ENCODE data around the gene SLC37A1.

The SLC37A1 gene

DNA sequence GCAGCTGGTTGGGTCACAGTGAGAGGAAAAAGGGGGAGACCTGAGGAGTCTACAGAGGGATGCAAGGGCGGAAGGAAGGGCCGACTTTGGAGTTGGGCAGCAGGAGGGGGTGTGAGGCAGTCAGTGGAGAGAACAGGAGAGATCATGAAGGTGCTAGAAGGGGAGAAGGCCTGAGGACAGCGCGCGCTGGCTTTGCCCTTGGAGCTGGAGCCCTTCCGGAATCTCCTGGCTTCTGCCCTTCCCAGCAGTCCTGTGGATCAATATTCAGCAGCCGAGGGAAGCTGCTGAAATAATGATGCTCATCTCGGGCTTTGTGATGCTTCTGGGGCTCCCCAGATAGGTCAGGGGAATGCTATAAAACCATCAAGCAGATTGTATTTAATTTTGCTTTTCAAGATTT is 26.7 kb downstream of the SLC37A1 start:
- no peak overlapping the region for H3K4me3 ChIP-seq (ENCODE audit: low read depth, low read length)
- DNase-seq (ENCODE audit: low read depth, low spot score): no peak
- TF ChIP-seq, protein P1, sequence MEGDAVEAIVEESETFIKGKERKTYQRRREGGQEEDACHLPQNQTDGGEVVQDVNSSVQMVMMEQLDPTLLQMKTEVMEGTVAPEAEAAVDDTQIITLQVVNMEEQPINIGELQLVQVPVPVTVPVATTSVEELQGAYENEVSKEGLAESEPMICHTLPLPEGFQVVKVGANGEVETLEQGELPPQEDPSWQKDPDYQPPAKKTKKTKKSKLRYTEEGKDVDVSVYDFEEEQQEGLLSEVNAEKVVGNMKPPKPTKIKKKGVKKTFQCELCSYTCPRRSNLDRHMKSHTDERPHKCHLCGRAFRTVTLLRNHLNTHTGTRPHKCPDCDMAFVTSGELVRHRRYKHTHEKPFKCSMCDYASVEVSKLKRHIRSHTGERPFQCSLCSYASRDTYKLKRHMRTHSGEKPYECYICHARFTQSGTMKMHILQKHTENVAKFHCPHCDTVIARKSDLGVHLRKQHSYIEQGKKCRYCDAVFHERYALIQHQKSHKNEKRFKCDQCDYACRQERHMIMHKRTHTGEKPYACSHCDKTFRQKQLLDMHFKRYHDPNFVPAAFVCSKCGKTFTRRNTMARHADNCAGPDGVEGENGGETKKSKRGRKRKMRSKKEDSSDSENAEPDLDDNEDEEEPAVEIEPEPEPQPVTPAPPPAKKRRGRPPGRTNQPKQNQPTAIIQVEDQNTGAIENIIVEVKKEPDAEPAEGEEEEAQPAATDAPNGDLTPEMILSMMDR (IDR thresholded peaks at IDR 0.05; ENCODE audit: low read depth, low read length): no peak
- in situ Hi-C loops (cut with HindIII; ENCODE audit: low sequenced_read_pairs): no loop called here

DNA sequence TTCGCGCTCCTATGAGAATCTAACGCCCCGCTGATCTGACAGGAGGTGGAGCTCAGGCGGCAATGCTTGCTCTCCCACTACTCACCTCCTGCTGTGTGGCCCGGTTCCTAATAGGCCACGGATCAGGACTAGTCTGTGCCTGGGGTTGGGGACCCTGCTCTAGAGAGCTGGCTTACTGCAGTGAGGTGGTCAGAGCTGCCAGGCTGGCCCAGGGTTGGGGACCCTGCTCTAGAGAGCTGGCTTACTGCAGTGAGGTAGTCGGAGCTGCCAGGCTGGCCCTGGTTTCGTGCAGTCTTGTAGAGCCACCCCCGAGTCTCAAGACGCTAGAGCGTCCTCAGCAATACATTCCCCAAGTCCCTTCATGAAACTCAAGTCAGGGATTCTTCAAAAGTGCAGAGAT is 27.5 kb downstream of the SLC37A1 start:
- TF ChIP-seq, protein P1 (IDR thresholded peaks at IDR 0.05; ENCODE audit: low read depth, low read length): no peak
- DNase-seq (ENCODE audit: low read depth, low spot score): no peak
- no peak overlapping the region for H3K4me3 ChIP-seq (ENCODE audit: low read depth, low read length)
- in situ Hi-C loops (cut with HindIII; ENCODE audit: low sequenced_read_pairs): no loop called here

DNA sequence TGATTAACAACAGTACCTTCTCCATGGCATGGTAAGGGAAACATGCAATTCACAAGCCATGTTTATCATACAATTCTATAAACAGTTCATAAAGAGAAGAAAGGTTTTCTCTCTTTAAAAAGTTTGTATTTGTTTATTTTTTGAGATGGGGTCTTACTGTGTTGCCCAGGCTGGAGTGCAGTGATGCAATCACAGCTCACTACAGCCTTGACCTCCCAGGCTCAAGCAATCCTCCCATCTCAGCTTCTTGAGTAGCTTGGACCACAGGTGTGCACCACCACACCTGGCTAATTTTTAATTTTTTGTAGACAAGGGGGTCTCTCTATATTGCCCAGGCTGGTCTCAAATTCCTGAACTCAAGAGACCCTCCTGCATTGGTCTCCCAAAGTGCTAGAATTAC is 28.0 kb downstream of the SLC37A1 start:
- TF ChIP-seq, protein P1 (IDR thresholded peaks at IDR 0.05; ENCODE audit: low read depth, low read length): no peak
- no peak for DNase-seq (ENCODE audit: low read depth, low spot score)
- no peak overlapping the region for H3K4me3 ChIP-seq (ENCODE audit: low read depth, low read length)
- in situ Hi-C loops (cut with HindIII; ENCODE audit: low sequenced_read_pairs): no loop called here

DNA sequence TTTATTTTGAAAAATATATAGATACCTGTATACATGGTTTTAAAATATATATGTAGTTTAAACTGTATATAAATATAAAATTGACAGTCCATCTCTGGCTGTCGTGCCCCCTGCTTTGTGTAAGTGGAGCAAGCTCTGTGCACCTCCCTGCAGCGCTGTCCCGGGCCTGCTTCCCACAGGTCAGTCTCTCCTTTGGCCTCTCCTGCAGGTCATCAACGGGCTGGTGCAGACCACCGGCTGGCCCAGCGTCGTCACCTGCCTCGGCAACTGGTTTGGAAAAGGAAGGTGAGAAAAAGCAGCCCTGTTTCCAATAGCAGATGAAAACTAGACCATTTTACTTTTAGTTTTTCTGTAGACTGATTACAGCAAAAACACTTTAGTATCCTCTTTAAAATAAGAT is 28.5 kb downstream of the SLC37A1 start:
- in situ Hi-C loops (cut with HindIII; ENCODE audit: low sequenced_read_pairs): no loop called here
- TF ChIP-seq, protein P1 (IDR thresholded peaks at IDR 0.05; ENCODE audit: low read depth, low read length): no peak
- H3K4me3 ChIP-seq (ENCODE audit: low read depth, low read length): no peak overlapping the region
- no peak for DNase-seq (ENCODE audit: low read depth, low spot score)

DNA sequence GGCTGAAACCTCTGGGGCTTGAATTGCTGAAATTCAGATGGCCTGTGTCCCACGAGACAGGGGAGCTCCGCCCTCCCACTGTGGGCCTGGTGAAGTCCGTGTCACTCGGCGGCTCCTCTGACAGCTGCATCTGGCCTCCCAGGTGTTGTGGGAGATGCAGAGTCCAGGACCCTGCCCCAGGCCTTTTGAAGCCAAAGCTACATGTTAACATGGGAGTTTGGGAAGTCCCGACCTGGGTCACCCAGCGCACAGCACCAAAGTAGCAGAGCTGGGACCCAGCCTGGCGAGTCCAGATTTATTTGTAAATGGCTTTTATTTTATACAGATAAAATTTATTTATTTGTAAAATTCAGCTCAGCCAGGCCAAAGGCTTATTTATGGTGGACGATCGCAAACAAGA is 28.9 kb downstream of the SLC37A1 start:
- no peak overlapping the region for H3K4me3 ChIP-seq (ENCODE audit: low read depth, low read length)
- in situ Hi-C loops (cut with HindIII; ENCODE audit: low sequenced_read_pairs): no loop called here
- TF ChIP-seq, protein P1 (IDR thresholded peaks at IDR 0.05; ENCODE audit: low read depth, low read length): no peak
- no peak for DNase-seq (ENCODE audit: low read depth, low spot score)

DNA sequence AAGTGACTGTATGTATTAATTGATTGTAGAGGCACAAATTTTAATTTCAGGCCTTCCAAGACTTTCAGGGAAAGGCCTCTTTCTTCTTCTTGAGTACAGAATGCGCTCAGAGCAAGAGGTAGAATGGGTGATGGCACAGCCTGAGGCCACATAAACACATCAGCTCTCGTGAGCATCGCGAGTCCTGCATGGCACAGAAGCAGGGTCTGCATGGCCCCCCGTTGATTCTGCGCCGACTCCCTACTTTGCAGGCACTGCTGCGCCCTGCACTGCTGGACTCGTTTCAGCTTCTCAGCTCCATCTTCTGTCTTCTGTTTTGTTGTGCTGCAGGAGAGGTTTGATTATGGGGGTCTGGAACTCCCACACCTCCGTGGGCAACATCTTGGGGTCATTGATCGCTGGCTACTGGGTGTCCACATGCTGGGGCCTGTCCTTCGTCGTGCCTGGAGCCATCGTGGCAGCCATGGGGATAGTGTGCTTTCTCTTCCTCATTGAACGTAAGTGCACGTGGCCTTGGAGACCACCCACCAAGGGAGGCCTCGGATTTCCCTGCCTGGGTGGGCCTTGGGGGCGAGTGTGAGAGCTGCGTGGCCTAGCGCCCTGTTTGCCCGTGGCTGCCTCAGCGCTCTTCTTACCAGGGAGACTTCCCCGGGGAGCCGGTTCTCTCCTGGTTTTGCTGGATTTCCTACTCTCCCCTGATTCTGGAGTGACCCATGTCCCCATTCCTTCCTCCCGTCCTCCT is 29.6 kb downstream of the SLC37A1 start:
- no peak overlapping the region for H3K4me3 ChIP-seq (ENCODE audit: low read depth, low read length)
- no peak for DNase-seq (ENCODE audit: low read depth, low spot score)
- in situ Hi-C loops (cut with HindIII; ENCODE audit: low sequenced_read_pairs): no loop called here
- TF ChIP-seq, protein P1 (IDR thresholded peaks at IDR 0.05; ENCODE audit: low read depth, low read length): no peak

Data from astrocyte of the spinal cord (primary cell).